Left kidney (tissue), 2 donors: Measurements from ENCODE around the gene NFIA. TPM values are rescaled to one million over a fixed set of nuclear protein-coding genes. Genes with fewer than 3 reads are reported as not detected.

Experiments
- DNase-seq: peaks from one replicate; pipeline ENCODE4 v3.0.0-alpha.2; 2013
- polyA plus RNA-seq: library from polyadenylated mRNA; unstranded; fragments of 120-200 nt; gene quantifications from one replicate; pipeline ENCODE4 v1.2.1, GENCODE V29; 2013; ENCODE audit not compliant: insufficient read length

The NFIA gene
- polyA plus RNA-seq, 1 donor, result 16.7 TPM

DNA sequence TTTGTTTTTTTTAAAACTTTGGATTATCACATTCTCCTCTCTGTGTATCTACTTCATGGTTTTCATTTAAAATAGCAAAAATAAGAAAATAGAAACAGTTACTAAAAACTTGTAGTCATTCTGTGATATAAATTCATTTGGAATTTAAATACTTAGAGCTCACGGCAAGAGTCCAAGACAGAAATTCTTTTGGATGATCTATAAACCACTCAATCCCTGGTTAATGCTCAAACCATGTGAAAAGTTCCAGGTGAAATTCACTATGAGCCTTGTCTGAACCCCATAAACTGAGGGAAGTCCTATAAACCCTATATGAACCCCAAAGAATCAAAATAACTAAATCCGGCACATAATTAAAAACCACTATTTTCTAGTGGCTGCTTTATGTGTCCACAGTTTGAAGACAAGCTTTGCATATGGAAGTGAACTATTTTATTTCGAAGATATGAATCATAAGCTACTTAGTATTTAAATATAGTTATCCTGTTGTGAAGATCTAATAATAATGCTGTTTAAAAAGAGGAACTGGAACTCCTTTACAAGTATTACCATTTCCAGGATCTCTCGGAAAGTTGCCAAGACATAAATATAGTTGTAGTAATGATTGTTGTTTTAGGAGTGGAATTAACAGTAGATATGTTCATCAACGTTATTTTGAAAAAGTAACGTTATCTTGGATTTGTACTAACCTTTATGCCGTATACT is 163.5 kb downstream of the NFIA start:
- no peak for DNase-seq

DNA sequence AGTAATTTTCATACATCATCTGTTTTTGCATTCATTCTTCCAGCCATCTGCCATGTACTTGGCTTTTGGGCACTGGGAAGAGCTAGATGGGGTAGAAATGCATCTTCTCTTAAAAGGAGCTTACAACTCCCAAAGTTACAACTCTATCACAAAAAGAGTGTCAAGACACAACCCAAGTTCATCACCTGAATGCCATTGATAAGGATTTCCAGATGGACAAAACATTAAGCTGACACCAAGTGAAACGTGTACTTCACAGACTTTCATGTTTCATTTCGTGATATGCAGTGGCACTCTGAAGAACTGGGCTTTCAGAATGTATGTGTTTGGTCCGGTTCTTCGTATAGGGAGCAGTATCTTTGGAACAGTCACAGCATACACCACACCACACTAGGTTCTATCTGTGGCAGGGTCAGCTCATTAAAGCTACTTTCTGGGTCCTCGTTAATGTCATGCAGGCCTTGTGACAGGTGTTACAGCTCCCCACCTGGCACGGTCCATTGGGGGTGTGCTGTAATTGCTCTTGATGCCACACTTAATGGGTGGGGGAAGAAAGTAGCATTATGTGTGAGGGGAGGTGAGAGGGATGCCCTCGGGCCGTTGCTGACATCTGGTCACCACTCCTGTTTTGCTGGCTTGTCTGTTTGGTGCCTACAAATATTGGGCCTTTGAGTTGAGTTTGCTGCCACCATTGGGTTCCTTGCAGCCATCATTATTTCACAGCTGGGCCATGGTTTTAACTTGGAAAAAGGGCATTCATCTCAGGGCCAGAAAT is 164.9 kb downstream of the NFIA start:
- DNase-seq, result no peak

DNA sequence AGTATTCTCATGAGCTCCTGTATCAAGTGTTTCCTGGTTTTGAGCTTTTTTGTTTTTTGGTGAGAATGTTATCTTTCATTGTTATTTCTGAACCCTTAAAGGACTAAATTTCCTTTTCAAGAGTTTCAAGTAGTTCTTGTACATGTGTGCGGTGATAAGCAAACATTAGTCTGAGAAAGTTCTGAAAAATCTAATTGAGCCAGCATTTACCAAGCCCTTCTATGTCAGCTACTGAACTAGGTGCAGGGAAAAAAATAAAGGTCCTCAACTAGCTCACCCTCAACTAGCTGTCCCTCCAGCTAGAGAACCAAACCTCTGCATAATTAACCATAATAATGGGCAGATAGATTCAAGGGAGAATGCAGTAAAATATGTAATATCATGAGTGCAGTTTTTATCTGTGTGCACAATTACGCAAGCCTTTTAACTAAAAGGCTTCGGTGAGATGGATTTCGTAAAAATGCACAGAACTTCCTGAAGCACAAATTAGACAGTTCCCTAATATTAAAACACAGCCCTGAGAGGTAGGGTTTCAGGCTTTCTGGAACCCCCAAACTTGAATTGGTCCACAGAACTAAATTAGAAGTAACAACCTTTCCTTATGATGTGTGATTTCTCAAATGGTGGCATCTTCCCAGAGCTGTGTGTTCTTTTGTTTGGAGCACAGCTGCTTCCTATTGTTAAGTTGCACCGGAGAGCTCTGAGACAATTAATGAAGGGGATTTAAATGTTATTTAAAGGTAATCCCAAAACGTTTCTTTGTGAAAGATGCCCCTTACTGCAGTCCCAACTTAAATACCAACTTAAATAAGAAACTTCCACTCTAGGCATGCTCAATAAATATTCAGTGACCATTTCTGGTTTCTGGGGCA is 165.8 kb downstream of the NFIA start:
- no peak for DNase-seq

DNA sequence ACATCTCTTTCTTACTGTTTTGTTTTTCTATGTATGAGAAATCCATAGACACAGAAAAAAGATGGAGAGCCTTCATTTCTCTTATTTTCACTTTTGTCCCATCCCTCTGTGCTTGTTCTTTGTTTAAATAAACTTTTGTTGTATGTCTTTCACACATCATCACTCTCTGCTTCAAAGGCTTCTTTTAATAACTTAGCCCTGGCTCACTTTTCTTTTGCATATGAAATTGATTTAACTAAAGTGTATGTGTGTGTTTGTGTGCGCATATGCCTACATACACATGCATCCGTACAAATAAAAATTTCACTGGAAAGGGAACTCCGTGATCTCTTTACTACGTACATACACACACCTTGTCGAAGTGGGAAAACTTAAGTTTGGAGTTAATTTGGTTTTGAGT is 168.6 kb downstream of the NFIA start:
- DNase-seq, result no peak

DNA sequence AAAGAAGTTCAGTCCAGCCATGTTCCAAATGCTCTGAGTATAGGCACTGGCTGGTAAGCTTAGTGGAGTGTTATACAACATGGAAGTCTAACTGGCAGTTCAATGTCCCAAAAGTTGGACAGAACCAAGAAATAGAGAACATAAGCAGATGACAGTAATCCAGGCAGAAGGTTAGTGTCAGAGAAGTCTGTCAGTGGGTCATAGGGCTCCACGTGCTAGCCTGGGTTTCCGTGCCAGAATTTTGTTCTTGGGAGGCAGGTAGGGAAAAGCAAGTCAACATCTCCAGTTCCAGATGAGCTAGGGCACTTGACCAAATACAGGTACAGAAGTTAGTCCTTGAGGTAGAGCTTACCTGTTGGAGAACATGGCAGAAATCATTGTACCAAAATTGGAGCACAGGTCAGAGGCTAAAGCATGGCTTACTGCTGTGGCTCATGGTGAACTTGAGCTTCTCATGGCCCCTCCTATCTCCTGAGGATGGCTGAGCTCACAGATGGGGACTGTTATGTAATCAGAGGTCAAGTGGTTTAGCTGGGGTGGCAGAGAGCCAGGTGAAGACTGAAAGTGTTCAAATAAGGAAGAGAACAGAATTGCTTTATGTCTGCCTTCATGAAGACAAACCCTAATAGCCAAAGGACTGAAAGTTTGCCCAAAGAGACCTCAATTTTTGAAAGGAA is 170.8 kb downstream of the NFIA start:
- DNase-seq, result no peak

DNA sequence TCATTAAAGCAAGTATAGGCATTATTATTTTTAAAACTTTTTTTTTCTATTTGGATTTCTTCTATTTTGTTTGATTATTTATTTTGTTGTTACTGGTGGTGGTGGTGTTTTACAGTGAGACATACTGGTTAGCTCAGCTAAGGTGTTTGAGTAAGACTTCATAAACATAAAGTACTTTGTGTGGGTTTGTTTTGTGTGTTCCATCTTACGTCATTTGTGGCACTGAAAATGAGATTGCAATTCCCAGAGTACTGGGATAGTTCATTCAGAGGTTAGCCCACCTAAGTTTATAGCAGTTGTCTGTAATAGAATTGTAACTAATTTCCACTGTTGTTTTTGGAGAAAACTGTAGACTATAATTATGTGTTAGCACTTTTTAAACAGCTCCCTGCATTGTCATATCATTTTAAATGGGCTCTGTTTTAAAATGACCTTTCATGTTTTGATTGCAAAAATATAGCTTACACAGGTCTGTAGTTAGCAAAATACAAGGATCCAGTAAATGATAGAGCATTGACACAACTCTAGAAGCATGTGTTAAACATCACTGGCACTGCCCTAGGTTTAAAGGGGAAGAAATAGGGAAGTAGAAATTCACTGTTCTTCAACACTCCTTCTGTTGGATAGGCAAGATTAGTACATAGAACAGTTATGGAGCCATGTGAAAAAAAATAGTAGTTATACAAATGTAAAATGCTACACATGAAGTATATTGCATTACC is 171.7 kb downstream of the NFIA start:
- no peak for DNase-seq

DNA sequence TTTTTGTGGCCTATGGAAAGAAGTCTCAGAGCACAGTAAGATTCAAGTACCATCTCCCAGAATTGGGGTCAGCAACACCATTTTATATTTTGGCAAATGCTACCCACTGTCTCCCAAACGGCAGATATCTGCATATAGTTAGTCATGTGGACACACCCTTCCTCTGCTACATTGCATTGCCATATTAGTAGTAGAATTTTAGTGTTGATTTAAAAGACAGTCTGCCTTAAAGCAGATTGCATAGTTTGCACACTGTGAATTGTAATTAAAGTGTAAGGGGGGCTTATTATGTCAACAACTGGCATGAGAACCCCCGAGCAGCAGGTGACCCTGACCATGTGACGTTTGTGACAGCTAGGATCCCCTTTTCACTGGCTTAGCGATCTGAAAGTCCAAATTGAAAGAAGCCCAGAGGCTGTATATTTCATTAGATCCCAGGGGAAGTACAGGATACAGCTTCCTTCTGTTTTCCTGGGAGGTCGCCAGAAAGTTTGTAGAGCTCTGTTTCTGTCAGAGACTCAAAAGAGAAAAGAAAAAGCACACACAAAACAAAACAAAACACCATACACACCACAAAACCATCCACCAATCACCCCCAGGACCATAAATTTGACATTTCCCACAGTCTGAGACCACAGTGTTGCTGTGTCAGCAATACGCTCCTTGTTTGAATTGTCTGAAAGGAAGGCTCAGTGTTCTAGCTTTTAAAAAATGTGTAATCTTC is 172.4 kb downstream of the NFIA start:
- DNase-seq, result peak; percentile 67

DNA sequence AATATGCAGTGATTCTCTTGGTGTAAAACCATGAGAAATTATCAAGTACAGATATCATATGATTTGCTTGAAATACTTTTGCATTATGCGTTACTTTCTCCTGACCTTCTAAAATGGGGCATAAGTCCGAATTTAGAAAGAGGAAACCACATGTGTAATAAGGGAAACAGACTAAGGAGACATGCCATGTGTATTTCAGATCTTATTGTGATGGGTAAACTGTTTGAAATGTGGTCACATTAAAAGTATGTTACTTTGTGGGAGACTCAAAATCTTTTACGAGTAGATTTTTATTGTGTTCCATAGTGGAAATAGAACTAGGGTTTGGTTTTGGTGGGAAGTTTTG is 173.0 kb downstream of the NFIA start:
- DNase-seq, result no peak

DNA sequence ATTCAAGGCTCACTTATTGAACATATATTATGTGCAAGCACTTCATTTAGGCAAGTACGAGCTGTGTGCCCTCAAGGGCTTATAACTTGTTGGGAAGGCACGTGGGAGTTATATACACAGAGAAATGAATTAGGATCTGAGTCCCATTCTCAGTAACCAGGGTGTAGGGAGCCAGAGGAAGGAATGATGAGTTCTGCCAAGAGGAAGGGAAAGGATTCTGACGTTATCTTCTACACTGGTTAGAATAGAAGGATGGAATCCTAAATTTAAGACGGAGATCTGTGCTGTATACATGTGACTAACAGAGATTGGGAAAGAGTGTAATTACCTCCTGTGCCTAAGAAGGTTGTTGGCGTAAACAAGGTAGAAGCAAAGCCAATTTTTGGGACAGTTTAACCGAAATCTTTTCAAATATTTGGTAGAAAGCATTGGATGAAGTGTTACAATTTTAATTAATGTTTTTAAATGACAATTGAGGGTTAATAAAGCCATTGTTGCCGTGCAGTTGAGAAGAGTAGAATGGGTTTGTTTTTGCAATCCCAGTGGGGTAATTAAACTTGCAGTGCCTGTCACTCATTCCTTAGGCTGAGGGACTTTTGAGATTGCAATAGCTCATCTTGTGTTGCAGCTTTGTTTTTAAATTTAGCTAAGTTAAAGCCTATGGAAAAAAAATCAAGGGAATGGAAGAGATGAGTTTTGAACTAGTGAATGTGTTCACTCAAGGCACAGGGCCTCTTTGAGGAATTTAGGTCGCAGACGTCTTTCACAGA is 177.2 kb downstream of the NFIA start:
- no peak for DNase-seq

DNA sequence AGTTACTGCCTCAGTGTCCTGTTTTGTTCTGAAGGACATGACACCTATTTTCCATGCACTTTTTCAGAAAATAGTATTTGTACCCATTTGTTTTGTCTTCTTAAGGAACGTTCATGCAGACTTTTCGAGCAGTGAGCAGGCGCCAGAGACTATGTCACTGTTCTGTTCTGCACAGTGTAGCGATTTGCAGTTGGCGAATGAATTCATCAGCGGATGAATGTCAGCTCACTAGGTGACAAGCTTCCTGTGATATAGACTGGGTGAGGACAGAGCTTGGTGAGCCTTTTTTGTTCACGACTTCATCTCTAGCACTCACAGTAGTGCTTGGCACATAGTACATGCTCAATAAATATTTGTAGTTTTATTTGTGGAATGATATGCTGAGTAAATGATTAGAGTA is 177.8 kb downstream of the NFIA start:
- no peak for DNase-seq

DNA sequence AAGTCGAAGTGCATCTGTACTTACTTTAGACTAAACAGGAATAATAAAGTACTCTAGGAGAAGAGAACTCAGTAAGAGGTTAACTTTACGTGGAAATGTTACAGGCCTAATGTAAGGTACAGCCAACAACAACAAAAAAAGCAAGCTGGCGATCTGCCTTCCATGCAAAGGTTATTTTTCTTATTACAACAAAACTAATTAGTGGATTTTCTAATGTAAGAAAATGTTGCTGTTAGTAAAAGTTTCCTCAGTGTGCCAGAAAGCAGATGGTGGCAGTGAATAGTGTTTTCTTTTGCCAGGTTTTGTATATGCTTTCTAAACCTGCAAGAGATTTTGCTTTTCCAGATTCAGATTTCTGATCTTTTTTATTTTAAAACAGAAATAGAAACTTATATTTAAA is 179.2 kb downstream of the NFIA start:
- no peak for DNase-seq

DNA sequence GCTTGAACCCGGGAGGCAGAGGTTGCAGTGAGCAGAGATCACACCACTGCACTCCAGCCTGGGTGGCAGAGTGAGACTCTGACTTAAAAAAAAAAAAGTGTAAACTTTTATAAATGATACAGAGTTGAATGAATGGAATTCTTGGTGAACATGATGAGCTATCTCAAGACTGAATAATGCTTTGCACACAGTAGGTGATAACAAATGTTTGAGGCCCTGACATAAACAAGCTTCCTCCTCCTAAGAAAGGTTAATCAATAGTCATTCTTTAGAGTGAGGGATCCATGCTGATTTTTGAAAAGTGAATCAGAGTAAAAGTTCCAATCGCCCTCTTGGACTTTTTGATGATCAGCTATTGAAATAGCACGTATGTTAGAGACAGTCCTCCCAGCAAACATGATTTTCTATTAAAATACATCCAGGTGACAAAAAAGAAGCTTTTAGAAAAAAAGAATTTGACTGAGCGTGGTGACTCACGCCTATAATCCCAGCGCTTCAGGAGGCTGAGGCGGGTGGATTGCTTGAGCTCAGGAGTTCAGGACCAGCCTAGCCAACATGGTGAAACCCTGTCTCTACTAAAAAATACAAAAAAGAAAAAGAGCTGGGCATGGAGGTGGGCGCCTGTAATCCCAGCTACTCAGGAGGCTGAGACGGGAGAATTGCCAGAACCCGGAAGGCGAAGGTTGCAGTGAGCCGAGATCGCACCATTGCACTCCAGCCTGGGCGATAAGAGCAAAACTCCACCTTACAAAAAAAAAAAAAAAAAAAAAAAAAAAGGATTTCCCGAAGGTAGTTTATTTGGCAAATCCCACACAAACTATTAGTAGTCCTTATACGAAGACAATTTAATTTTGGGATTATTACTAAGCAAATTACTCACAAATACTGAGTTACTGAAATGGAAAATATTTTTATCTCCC is 181.8 kb downstream of the NFIA start:
- DNase-seq, result no peak

DNA sequence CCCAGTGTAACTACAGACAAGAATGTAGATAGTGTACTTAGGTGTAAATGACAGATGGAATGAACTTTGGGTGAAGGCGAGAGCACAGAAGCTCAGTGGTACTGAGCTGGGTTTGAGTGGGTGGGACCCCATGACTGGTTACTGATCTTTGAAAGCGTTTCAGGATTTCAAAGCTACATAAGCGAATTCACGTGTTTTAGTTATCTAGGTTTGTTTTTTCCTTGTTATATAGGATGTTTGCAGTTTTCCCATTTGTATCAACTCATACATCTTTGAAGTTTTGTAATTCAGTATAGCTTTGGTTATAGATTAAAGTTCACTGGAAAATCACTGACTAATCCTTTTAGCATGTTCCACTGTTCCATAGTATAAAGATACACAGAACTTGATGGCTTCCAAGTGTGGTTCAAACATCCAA is 182.5 kb downstream of the NFIA start:
- DNase-seq, result no peak

DNA sequence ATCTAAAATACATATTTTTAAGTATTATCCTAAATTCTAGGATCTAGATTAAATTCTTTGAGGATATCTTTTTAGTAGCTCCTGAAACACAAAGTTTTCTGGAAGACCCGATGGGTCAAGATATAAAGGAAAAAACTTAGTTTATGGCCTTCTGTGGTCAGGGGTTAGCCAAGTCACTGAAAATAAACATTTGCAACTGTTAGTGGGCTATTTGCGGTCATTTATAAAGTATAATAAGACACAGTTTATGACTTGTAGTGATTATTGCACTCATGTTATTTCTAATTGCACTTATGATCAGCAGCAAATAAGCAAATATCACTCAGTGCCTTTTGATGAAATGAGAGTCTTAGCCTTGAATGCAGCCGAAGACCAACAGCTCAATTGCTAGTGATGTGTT is 183.3 kb downstream of the NFIA start:
- no peak for DNase-seq

DNA sequence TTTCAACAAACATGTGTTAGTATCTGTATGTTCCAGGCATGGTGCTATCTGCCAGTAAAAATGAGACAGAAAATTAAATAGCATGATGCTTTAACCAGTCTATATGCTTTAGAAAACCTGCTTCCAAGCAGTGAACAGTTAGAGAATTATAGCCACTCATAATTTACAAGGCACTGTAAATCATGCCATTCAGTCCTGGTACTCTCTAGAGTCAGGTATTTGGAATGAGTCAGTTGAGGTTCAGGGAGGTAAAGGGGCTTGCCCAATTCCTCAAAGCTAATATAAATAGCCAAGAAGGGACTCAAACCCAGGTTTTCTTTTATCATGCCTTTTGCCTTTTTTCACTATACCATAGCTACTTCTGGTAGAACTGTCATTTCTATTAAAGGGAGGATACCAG is 184.4 kb downstream of the NFIA start:
- no peak for DNase-seq

DNA sequence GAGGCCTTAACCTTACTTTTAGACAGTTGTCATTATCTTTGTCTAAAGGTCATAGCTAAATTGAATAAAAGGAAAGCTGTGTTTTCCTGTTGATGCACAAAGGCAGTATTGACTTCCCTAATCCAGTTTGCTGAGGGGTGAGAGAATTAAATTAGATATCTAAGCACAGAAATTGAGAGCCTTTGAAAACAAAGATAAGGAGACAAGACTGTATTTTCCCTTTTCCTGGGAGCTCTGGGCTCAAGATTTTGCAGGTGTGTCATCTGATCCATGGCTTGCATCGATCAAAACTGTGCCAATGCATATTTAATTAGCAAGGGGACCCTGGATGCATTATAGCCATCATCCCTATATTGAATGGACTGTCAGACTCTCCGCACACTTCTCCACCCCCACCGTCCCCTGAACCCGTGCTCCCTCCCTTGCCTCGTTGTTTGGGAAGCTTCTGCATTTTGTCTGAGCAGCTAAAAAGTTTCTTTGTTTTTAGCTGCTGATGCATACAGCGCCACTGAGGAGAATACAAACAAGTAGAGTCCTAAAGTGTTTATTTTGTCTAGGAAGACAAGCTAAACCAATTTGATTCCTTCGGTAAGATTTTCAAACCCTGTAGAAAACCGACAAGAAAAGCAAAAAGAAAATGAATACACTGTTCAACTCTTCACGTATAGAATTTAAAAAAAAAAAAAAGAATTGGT is 186.3 kb downstream of the NFIA start:
- DNase-seq, result no peak

DNA sequence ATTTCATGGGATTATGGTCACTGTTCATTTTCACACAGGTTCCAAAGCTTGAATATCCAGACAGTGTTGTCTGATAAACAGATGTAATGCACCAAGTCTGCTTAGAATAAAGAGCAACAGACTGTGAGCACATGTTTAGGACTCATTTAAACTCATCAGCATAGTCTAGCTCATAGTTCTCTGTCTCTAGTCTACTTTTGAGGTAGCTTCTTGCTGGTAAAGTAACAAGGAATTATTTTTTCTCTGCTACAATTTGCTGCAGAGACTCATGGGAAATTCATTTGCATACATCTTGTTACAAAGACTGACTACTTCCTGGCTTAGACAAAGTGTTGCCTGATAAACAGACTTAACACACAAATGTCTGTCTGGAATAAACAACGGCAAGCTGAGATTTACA is 187.2 kb downstream of the NFIA start:
- DNase-seq, result no peak

DNA sequence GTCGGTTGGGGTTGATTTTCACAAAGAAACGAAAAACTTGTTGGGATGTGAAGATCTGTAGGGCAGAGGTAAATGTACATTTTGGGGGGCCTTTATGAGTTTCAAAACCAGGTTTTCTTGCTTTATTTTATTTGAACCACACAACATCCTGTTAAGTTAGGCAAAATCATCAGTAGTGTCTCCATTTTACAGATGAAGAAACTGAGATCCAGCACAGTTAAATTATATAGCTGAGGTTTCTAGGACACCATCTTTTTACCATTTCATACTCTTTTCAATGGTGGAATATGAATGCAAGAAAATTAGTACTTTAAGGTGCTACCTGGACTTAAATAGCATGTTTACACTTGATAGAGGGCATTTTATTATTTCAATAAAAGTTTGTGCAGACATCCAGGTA is 187.7 kb downstream of the NFIA start:
- DNase-seq, result no peak
